ENCODE measurements around the gene SFMBT2.

DNA sequence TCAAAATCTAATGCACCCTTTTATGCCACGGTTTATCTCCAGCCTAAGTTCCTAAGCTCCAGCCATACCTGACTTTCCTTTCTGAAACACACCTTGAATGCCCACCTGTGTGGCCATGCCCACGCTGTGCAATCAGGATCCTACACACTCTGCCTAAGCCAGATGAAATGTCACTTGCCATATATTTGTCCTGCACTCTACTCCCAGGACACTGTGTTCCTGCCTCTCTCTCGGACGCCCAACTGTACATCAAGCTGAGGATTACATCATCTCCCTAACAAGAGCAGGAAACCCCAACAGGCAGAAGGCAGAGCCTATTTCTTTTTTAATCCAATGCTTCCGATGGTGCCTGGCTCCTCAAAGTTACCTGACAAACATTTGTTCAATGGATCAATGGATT, 214.6 kb downstream of the SFMBT2 start:
- no peak for TF ChIP-seq POLR2A (IDR thresholded peaks at IDR 0.05; ENCODE audit: low read depth, low read length)
- TF ChIP-seq TAF1 (IDR thresholded peaks at IDR 0.05; ENCODE audit: borderline replicate concordance, low read depth, low read length) = no peak

Measured in GM12892 (cell line).